GM18861 (cell line): ENCODE data around the gene LDLRAD4.
A peak's percentile ranks its signal among the peaks of the same experiment; 100 is the strongest.
"Not testable (repeated sequence)": the region's sequence is repeated elsewhere in the genome, so short reads cannot be mapped to it uniquely, and the experiment has no call there.

ENCODE experiments used
- ATAC-seq: cut with Tn5 transposase; IDR thresholded peaks from one replicate; pipeline ENCODE4 v1.9.1; 2021; ENCODE audit not compliant: unreplicated experiment

The LDLRAD4 gene

GRCh38 chr18:13476312-13476711, 257.8 kb downstream of the LDLRAD4 start:
- not testable (repeated sequence) for ATAC-seq

GRCh38 chr18:13477147-13477683, 258.7 kb downstream of the LDLRAD4 start:
- no peak for ATAC-seq

GRCh38 chr18:13480571-13481255, 262.2 kb downstream of the LDLRAD4 start:
- no peak for ATAC-seq

GRCh38 chr18:13481331-13481730, 262.8 kb downstream of the LDLRAD4 start:
- no peak for ATAC-seq

GRCh38 chr18:13481820-13482617, 263.5 kb downstream of the LDLRAD4 start:
- ATAC-seq, result peak; percentile 88

GRCh38 chr18:13482618-13482945, 264.0 kb downstream of the LDLRAD4 start:
- no peak for ATAC-seq

GRCh38 chr18:13483316-13484270, 265.0 kb downstream of the LDLRAD4 start:
- ATAC-seq, result no peak

GRCh38 chr18:13485182-13485581, 266.6 kb downstream of the LDLRAD4 start:
- no peak for ATAC-seq

- ATAC-seq, result no peak
Measured at GRCh38 chr18:13485604-13486003, 267.0 kb downstream of the LDLRAD4 start.

GRCh38 chr18:13486284-13486683, 267.7 kb downstream of the LDLRAD4 start:
- no peak for ATAC-seq

- no peak for ATAC-seq
Measured at GRCh38 chr18:13486686-13487085, 268.1 kb downstream of the LDLRAD4 start.

- ATAC-seq, result no peak
Measured at GRCh38 chr18:13487237-13487636, 268.7 kb downstream of the LDLRAD4 start.

GRCh38 chr18:13488281-13488929, 269.8 kb downstream of the LDLRAD4 start:
- ATAC-seq, result no peak

- ATAC-seq, result not testable (repeated sequence)
Measured at GRCh38 chr18:13489303-13489702, 270.7 kb downstream of the LDLRAD4 start.

GRCh38 chr18:13491138-13491537, 272.6 kb downstream of the LDLRAD4 start:
- ATAC-seq, result no peak

- ATAC-seq, result no peak
Measured at GRCh38 chr18:13492314-13492713, 273.8 kb downstream of the LDLRAD4 start.

GRCh38 chr18:13493079-13493478, 274.5 kb downstream of the LDLRAD4 start:
- no peak for ATAC-seq

GRCh38 chr18:13493725-13494124, 275.2 kb downstream of the LDLRAD4 start:
- no peak for ATAC-seq

GRCh38 chr18:13494871-13495445, 276.4 kb downstream of the LDLRAD4 start:
- ATAC-seq, result no peak

- ATAC-seq, result no peak
Measured at GRCh38 chr18:13495961-13496360, 277.4 kb downstream of the LDLRAD4 start.
